Measurements from ENCODE around the gene IMPDH1.
A peak's percentile ranks its signal among the peaks of the same experiment; 100 is the strongest.

IMPDH1 gene

DNA sequence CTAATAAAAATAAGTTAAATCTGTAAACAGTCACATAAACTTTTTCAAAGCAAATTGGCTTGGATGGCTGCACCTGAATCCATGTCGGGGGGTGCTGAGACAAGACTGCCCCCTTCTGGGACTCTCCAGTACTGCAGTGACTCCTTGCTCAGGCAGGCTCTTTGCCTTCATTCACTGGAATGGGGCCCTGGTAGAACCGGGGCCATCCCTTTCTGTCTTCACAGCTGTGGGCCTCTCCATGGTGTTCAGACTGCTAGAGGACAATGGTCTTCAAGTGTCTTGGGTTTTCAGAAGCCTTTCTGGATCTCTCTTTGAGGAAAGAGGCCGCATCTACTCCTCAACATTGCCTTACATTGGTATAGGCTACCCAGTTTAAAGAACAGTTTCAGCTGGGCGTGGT lies 16.1 kb upstream of the IMPDH1 start:
- Histone ChIP-seq H3K18ac (ENCODE audit: low read length) (no peak overlapping the region), H2BK12ac (ENCODE audit: low read length) (no peak overlapping the region), H3K79me1 (ENCODE audit: low read depth, low read length) (no peaks in the 10 kb centered on the region), H3K27me3 (ENCODE audit: control insufficient read depth in 3 of 3, insufficient read depth in 3 of 3, low read depth in 1 of 3, low read length in 3 of 3) (peaks cover 0 to 32% (median 3%) of the 10 kb centered on the region in 3 experiments), H3K4ac (ENCODE audit: low read length) (no peak overlapping the region), H4K91ac (ENCODE audit: low read depth, low read length, poor library complexity) (no peak overlapping the region), H3K14ac (ENCODE audit: low read length) (no peak overlapping the region), H3K9me3 (replicated peaks in 1 of 2; ENCODE audit: control insufficient read depth in 2 of 2, insufficient read depth in 1 of 2, low read depth in 1 of 2, low read length in 2 of 2) (no peaks in the 10 kb centered on the region), H3K36me3 (replicated peaks in 1 of 2; ENCODE audit: control insufficient read depth in 2 of 2, insufficient read depth in 2 of 2, low read length in 2 of 2) (no peaks in the 10 kb centered on the region), H2BK120ac (ENCODE audit: low read depth, low read length) (no peak overlapping the region), H3K4me1 (ENCODE audit: control insufficient read depth in 2 of 2, insufficient read depth in 1 of 2, low read depth in 1 of 2, low read length in 2 of 2) (no peaks in the 10 kb centered on the region), H2AFZ (ENCODE audit: low read length) (peak overlapping the region; percentile 50), H3K27ac (replicated peaks; ENCODE audit: low read length) (no peak overlapping the region), H2BK15ac (ENCODE audit: low read length) (no peak overlapping the region), H3K23ac (ENCODE audit: low read depth, low read length, poor library complexity) (no peak overlapping the region), H3K4me2 (ENCODE audit: insufficient read depth, low read length, poor library complexity, severe bottlenecking) (no peak overlapping the region), H4K8ac (ENCODE audit: low read depth, low read length) (no peak overlapping the region), H3K9ac (ENCODE audit: low read depth, low read length, poor library complexity) (no peak overlapping the region), H2BK5ac (ENCODE audit: low read length) (no peak overlapping the region), H2AK5ac (ENCODE audit: low read depth, low read length) (no peak overlapping the region), H3K4me3 (ENCODE audit: low read length in 2 of 2) (no peak overlapping the region)
- peak; percentile 69 for DNase-seq (ENCODE audit: low spot score)
- no CpG with 5 or more reads among the region's 4 CpGs for WGBS, 2 donors (ENCODE audit: extremely low coverage in 2 of 2, insufficient read length in 2 of 2, insufficient replicate concordance in 1 of 2)

GRCh38 chr7:128424686-128425275 lies 15.0 kb upstream of the IMPDH1 start:
- Histone ChIP-seq H3K79me1 (ENCODE audit: low read depth, low read length) (no peaks in the 10 kb centered on the region), H3K4me2 (ENCODE audit: insufficient read depth, low read length, poor library complexity, severe bottlenecking) (no peak overlapping the region), H3K23ac (ENCODE audit: low read depth, low read length, poor library complexity) (no peak overlapping the region), H4K8ac (ENCODE audit: low read depth, low read length) (no peak overlapping the region), H2AK5ac (ENCODE audit: low read depth, low read length) (no peak overlapping the region), H2BK5ac (ENCODE audit: low read length) (no peak overlapping the region), H3K14ac (ENCODE audit: low read length) (no peak overlapping the region), H4K91ac (ENCODE audit: low read depth, low read length, poor library complexity) (no peak overlapping the region), H3K18ac (ENCODE audit: low read length) (no peak overlapping the region), H2BK120ac (ENCODE audit: low read depth, low read length) (no peak overlapping the region), H3K9ac (ENCODE audit: low read depth, low read length, poor library complexity) (no peak overlapping the region), H2BK15ac (ENCODE audit: low read length) (no peak overlapping the region), H3K27me3 (ENCODE audit: control insufficient read depth in 3 of 3, insufficient read depth in 3 of 3, low read depth in 1 of 3, low read length in 3 of 3) (peaks cover 0 to 42% (median 3%) of the 10 kb centered on the region in 3 experiments), H2AFZ (ENCODE audit: low read length) (no peak overlapping the region), H3K4me1 (ENCODE audit: control insufficient read depth in 2 of 2, insufficient read depth in 1 of 2, low read depth in 1 of 2, low read length in 2 of 2) (no peaks in the 10 kb centered on the region), H3K36me3 (replicated peaks in 1 of 2; ENCODE audit: control insufficient read depth in 2 of 2, insufficient read depth in 2 of 2, low read length in 2 of 2) (no peaks in the 10 kb centered on the region), H2BK12ac (ENCODE audit: low read length) (no peak overlapping the region), H3K9me3 (replicated peaks in 1 of 2; ENCODE audit: control insufficient read depth in 2 of 2, insufficient read depth in 1 of 2, low read depth in 1 of 2, low read length in 2 of 2) (no peaks in the 10 kb centered on the region), H3K4me3 (ENCODE audit: low read length in 2 of 2) (no peak overlapping the region), H3K4ac (ENCODE audit: low read length) (no peak overlapping the region), H3K27ac (replicated peaks; ENCODE audit: low read length) (no peak overlapping the region)
- DNase-seq (ENCODE audit: low spot score), result no peak
- no CpG with 5 or more reads among the region's 1 CpG for WGBS, 2 donors (ENCODE audit: extremely low coverage in 2 of 2, insufficient read length in 2 of 2, insufficient replicate concordance in 1 of 2)

- no peak overlapping the region for H3K23ac ChIP-seq (ENCODE audit: low read depth, low read length, poor library complexity)
- no peak overlapping the region for H4K8ac ChIP-seq (ENCODE audit: low read depth, low read length)
- no peak overlapping the region for H3K4ac ChIP-seq (ENCODE audit: low read length)
- H2AK5ac ChIP-seq (ENCODE audit: low read depth, low read length), result no peak overlapping the region
- H3K27ac ChIP-seq (replicated peaks; ENCODE audit: low read length), result no peak overlapping the region
- H3K36me3 ChIP-seq (replicated peaks in 1 of 2; ENCODE audit: control insufficient read depth in 2 of 2, insufficient read depth in 2 of 2, low read length in 2 of 2), result no peaks in the 10 kb centered on the region
- no peaks in the 10 kb centered on the region for H3K4me1 ChIP-seq (ENCODE audit: control insufficient read depth in 2 of 2, insufficient read depth in 1 of 2, low read depth in 1 of 2, low read length in 2 of 2)
- H2BK12ac ChIP-seq (ENCODE audit: low read length), result no peak overlapping the region
- H3K4me2 ChIP-seq (ENCODE audit: insufficient read depth, low read length, poor library complexity, severe bottlenecking), result no peak overlapping the region
- WGBS, 2 donors (ENCODE audit: extremely low coverage in 2 of 2, insufficient read length in 2 of 2, insufficient replicate concordance in 1 of 2), result no CpG with 5 or more reads among the region's 3 CpGs
- no peak overlapping the region for H2BK15ac ChIP-seq (ENCODE audit: low read length)
- no peaks in the 10 kb centered on the region for H3K9me3 ChIP-seq (replicated peaks in 1 of 2; ENCODE audit: control insufficient read depth in 2 of 2, insufficient read depth in 1 of 2, low read depth in 1 of 2, low read length in 2 of 2)
- no peak overlapping the region for H3K18ac ChIP-seq (ENCODE audit: low read length)
- no peak overlapping the region for H4K91ac ChIP-seq (ENCODE audit: low read depth, low read length, poor library complexity)
- H2AFZ ChIP-seq (ENCODE audit: low read length), result no peak overlapping the region
- H3K9ac ChIP-seq (ENCODE audit: low read depth, low read length, poor library complexity), result no peak overlapping the region
- no peak overlapping the region for H2BK120ac ChIP-seq (ENCODE audit: low read depth, low read length)
- no peak overlapping the region for H3K14ac ChIP-seq (ENCODE audit: low read length)
- DNase-seq (ENCODE audit: low spot score), result no peak
- H3K4me3 ChIP-seq (ENCODE audit: low read length in 2 of 2), result no peak overlapping the region
- peaks cover 0 to 52% (median 0%) of the 10 kb centered on the region in 3 experiments for H3K27me3 ChIP-seq (ENCODE audit: control insufficient read depth in 3 of 3, insufficient read depth in 3 of 3, low read depth in 1 of 3, low read length in 3 of 3)
- H3K79me1 ChIP-seq (ENCODE audit: low read depth, low read length), result no peaks in the 10 kb centered on the region
- no peak overlapping the region for H2BK5ac ChIP-seq (ENCODE audit: low read length)
These were observed 13.1 kb upstream of the IMPDH1 start for GRCh38 chr7:128422842-128423241.

DNA sequence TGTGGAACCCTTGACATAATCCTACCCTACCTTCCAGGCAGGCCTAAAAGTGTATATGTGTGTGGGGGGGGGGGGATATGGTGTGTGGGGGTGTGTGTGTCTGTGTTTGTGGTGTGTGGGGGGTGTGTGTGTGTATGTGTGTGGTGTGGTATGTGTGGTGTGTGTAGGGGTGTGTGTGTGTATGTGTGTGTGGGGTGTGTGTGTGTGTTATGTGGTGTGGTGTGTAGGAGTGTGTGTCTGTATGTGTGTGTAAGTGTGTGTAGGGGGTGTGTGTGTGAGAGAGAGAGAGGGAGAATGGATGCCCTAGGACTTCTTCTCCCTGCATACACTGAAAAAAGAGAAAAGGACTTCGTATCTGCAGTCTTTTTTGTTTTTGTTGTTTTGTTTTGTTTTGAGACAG lies 12.3 kb upstream of the IMPDH1 start:
- no peak overlapping the region for H2BK5ac ChIP-seq (ENCODE audit: low read length)
- no peak overlapping the region for H3K4ac ChIP-seq (ENCODE audit: low read length)
- no CpG with 5 or more reads among the region's 1 CpG for WGBS, 2 donors (ENCODE audit: extremely low coverage in 2 of 2, insufficient read length in 2 of 2, insufficient replicate concordance in 1 of 2)
- no peak for DNase-seq (ENCODE audit: low spot score)
- no peak overlapping the region for H3K4me2 ChIP-seq (ENCODE audit: insufficient read depth, low read length, poor library complexity, severe bottlenecking)
- peak overlapping the region in 1 of 2 donors; percentile 54 for H3K4me3 ChIP-seq (ENCODE audit: low read length in 2 of 2)
- H2AFZ ChIP-seq (ENCODE audit: low read length), result no peak overlapping the region
- no peaks in the 10 kb centered on the region for H3K36me3 ChIP-seq (replicated peaks in 1 of 2; ENCODE audit: control insufficient read depth in 2 of 2, insufficient read depth in 2 of 2, low read length in 2 of 2)
- no peaks in the 10 kb centered on the region for H3K79me1 ChIP-seq (ENCODE audit: low read depth, low read length)
- no peak overlapping the region for H2BK12ac ChIP-seq (ENCODE audit: low read length)
- no peak overlapping the region for H3K23ac ChIP-seq (ENCODE audit: low read depth, low read length, poor library complexity)
- H3K27ac ChIP-seq (replicated peaks; ENCODE audit: low read length), result no peak overlapping the region
- H3K9ac ChIP-seq (ENCODE audit: low read depth, low read length, poor library complexity), result no peak overlapping the region
- H3K27me3 ChIP-seq (ENCODE audit: control insufficient read depth in 3 of 3, insufficient read depth in 3 of 3, low read depth in 1 of 3, low read length in 3 of 3), result peaks cover 0 to 56% (median 0%) of the 10 kb centered on the region in 3 experiments
- H3K9me3 ChIP-seq (replicated peaks in 1 of 2; ENCODE audit: control insufficient read depth in 2 of 2, insufficient read depth in 1 of 2, low read depth in 1 of 2, low read length in 2 of 2), result no peaks in the 10 kb centered on the region
- no peaks in the 10 kb centered on the region for H3K4me1 ChIP-seq (ENCODE audit: control insufficient read depth in 2 of 2, insufficient read depth in 1 of 2, low read depth in 1 of 2, low read length in 2 of 2)
- H2AK5ac ChIP-seq (ENCODE audit: low read depth, low read length), result peak overlapping the region; percentile 47
- no peak overlapping the region for H2BK120ac ChIP-seq (ENCODE audit: low read depth, low read length)
- H3K14ac ChIP-seq (ENCODE audit: low read length), result no peak overlapping the region
- H3K18ac ChIP-seq (ENCODE audit: low read length), result no peak overlapping the region
- no peak overlapping the region for H4K91ac ChIP-seq (ENCODE audit: low read depth, low read length, poor library complexity)
- H2BK15ac ChIP-seq (ENCODE audit: low read length), result no peak overlapping the region
- no peak overlapping the region for H4K8ac ChIP-seq (ENCODE audit: low read depth, low read length)
